ENCODE results near the gene RASSF5. TPM values are rescaled to one million over a fixed set of nuclear protein-coding genes. Genes with fewer than 3 reads are reported as not detected.

Gene RASSF5
- total and polyA plus RNA-seq, 8 donors: 6.7 to 22.3 (median 12.5) TPM

- Histone ChIP-seq H3K4me1 (peaks cover 5 to 19% (median 11%) of the 10 kb centered on the region in 3 donors), H3K36me3 (no peaks in the 10 kb centered on the region), H3K4me3 (no peak overlapping the region), H3K9me3 (no peaks in the 10 kb centered on the region), H3K27me3 (no peaks in the 10 kb centered on the region), H3K27ac (peak overlapping the region in 1 of 4 donors; percentile 39)
- FAIRE-seq: no peak
- TF ChIP-seq CTCF (IDR thresholded peaks at IDR 0.05): no peak
- ATAC-seq: no peak
- intact Hi-C loops (cut with DNase I): no loop called here
- no peak for DNase-seq
- 75 to 83% methylated on average over 3 of the region's 3 CpGs for WGBS, 2 donors
Observed at GRCh38 chr1:206504363-206504713, 3.0 kb upstream of the RASSF5 start.

GRCh38 chr1:206505702-206506355, 1.5 kb upstream of the RASSF5 start:
- intact Hi-C loops (cut with DNase I): no loop called here
- no peaks in the 10 kb centered on the region for H3K27me3 ChIP-seq
- peak in 1 of 6 donors; percentile 37 for DNase-seq
- 65 to 67% methylated on average over 10 of the region's 10 CpGs for WGBS, 2 donors
- TF ChIP-seq CTCF (IDR thresholded peaks at IDR 0.05): peak in 2 of 4 donors; percentile 22 to 27
- peak overlapping the region in 1 of 4 donors; percentile 35 for H3K27ac ChIP-seq
- H3K36me3 ChIP-seq: no peaks in the 10 kb centered on the region
- no peaks in the 10 kb centered on the region for H3K9me3 ChIP-seq
- H3K4me1 ChIP-seq: peaks cover 5 to 21% (median 11%) of the 10 kb centered on the region in 3 donors
- no peak for FAIRE-seq
- no peak overlapping the region for H3K4me3 ChIP-seq
- ATAC-seq: no peak

GRCh38 chr1:206506405-206507283, 687 bp upstream of the RASSF5 start:
- intact Hi-C loops (cut with DNase I): no loop called here
- no peak for TF ChIP-seq CTCF (IDR thresholded peaks at IDR 0.05)
- DNase-seq: peak in 3 of 6 donors; percentile 29 to 74 (median 36)
- FAIRE-seq: no peak
- no peaks in the 10 kb centered on the region for H3K27me3 ChIP-seq
- 15 to 28% methylated on average over 44 to 48 of the region's 48 CpGs for WGBS, 2 donors
- ATAC-seq: peak; percentile 23 to 51 (median 40)
- H3K4me3 ChIP-seq: peak overlapping the region; percentile 58 to 90 (median 66)
- H3K27ac ChIP-seq: peak overlapping the region in 3 of 4 donors; percentile 11 to 66 (median 35)
- peaks cover 4 to 20% (median 5%) of the 10 kb centered on the region in 3 donors for H3K4me1 ChIP-seq
- no peaks in the 10 kb centered on the region for H3K36me3 ChIP-seq
- H3K9me3 ChIP-seq: no peaks in the 10 kb centered on the region

GRCh38 chr1:206508130-206508889, 979 bp downstream of the RASSF5 start:
- ATAC-seq (peak; percentile 1 to 11 (median 4)), FAIRE-seq (no peak), DNase-seq (peak in 1 of 6 donors; percentile 57)
- Histone ChIP-seq H3K4me1 (peaks cover 4 to 12% (median 7%) of the 10 kb centered on the region in 3 donors), H3K4me3 (peak overlapping the region; percentile 58 to 90 (median 66)), H3K36me3 (no peaks in the 10 kb centered on the region), H3K27ac (peak overlapping the region in 2 of 4 donors; percentile 35 to 66), H3K27me3 (no peaks in the 10 kb centered on the region), H3K9me3 (no peaks in the 10 kb centered on the region)
- TF ChIP-seq CTCF (IDR thresholded peaks at IDR 0.05): no peak
- intact Hi-C loops (cut with DNase I): no loop called here
- WGBS, 2 donors: 35 to 37% methylated on average over 15 of the region's 15 CpGs
